NK-92 (cell line): ENCODE results near the gene ANK3.
"Not testable (repeated sequence)": the region's sequence is repeated elsewhere in the genome, so short reads cannot be mapped to it uniquely, and the experiment has no call there.

Experiments used
- DNase-seq: peaks from one replicate; lab custom pipeline; 2025; ENCODE audit not compliant: unreplicated experiment; lab: John Stamatoyannopoulos, UW

The ANK3 gene

DNA sequence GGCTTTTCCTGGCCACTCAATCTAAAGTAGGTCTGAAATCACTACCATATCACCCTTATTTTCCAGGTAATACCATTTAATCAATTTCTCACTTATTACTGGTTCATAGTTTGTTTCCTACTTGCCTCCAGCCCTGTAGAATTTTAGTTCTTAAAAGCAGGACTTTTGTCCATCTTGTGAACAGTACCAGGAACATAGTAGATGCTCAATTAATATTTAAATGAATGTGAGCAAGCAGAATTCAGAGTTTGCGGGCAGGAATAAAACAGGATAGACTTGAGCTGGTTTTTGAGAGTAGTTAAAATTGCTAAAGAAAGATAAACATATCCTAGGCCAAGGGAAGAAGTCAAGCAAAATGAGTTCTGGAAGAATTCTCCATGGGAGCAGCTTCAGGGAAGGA lies 77.9 kb downstream of the ANK3 start:
- DNase-seq, result no peak

DNA sequence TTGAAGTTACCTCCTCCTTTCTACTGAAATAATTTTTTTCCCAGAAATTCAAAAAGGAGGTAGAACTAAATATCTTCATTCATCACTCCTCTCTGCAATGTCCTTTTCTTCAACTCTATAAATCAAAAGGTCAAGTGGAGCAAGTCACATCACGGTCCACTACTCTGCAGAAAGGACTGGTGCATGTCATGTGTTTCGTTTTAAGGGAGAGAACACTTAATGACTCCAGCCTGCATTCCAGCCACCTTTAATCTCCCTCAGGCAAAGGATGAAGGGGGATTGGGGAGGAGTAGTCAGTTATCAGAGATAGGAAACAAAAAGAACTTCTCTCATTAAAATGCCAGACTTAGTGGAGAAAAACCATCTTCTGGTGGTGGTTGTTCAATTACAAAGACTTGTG lies 78.9 kb downstream of the ANK3 start:
- DNase-seq, result no peak

DNA sequence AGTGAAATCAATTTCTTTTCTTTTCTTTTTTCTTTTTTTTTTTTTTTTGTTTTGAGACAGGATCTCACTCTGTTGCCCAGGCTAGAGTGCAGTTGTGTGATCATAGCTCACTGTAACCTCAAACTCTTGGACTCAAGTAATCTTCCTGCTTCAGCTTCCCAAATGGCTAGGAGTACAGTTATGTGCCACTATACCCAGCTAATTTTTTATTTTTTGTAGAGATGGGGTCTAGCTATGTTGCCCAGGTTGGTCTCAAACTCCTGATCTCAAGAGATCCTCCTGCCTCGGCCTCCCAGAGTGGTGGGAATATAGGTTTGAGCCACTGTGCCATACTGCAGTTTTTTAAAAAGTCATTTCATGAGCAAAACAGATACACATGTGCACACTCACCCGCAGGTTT lies 79.8 kb downstream of the ANK3 start:
- DNase-seq, result no peak

DNA sequence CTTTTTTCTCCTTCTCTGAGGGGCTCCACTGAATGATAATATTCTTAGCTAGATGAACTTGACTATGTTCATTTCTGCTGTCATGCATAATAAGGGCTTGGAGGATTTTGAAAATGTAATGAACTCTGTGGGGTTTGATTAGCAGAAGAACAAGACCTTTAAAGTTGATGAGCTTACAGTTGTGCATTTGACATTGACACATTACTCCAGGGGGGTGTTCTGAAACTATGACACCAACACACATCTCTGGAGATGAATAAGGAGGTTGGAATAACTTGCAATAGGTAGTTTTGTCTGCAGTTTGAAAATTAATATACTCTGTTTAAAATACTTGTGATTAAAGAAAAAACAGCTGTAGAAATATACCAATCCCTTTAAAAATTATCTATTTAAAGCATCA lies 80.3 kb downstream of the ANK3 start:
- no peak for DNase-seq

DNA sequence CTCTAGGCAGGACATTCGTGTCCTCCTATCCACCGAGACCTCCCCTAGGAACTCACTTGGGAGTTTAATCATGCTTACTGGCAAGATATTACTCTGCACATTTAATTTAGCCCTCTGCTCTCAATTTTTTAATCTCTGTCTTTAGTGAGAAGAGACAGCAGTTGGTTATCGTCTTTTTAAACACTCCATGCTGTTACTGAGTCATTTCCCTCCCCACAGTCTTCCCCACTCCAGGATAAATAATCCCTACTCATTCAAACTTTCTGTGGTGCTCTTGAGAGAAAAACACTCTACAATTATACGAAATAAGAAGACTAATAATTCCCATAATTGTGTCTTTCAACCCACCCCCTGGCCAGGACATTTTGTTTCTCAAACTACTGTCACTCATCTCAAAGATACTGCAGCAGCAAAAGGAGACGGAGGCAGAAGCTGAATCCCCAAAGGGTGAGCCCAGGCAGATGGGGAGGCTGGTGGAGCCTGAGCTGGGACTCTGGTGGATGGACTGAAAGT lies 84.2 kb downstream of the ANK3 start:
- DNase-seq, result no peak

DNA sequence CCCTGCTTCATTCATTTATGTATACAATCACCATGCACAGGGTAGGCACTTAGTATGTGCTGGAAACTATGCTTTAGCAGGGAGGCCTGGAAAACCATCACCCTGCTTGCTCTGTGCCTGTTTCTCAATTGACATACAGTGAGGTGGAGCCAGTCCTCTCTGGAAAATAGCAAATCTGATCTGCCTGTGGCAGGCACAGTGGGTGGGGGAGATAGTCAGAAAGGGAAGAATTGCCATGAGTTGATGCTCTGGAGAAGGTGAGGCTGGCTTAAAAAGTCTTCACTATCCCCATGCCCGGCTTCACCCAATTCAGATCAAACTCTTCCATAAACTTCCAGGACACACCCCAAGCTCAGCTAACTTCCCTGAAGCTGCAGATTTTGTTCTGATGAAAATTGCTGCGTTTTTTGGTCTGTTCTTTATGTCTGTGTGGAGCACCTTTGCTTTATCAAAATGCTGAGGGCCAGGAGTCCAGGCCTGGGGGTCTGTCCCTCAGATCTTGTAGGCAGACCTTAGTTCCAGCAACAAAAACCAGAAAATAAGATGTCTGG lies 84.8 kb downstream of the ANK3 start:
- no peak for DNase-seq

DNA sequence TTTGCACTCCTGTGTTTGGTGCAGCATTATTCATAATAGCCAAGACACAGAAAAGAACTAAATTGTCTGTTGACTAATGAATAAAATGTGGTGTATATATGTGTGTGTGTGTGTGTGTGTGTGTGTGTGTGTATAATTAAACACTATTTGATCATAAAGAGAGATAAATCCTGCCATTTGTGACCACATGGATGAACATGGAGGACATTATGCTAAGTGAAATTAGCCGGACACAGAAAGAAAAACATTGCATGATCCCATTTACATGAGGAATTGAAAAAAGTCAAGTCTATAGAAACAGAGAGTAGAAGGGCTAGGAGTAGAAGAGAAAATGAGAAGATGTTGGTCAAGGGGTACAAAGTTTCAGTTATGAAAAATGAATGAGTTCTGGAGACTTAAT lies 85.9 kb downstream of the ANK3 start:
- no peak for DNase-seq

DNA sequence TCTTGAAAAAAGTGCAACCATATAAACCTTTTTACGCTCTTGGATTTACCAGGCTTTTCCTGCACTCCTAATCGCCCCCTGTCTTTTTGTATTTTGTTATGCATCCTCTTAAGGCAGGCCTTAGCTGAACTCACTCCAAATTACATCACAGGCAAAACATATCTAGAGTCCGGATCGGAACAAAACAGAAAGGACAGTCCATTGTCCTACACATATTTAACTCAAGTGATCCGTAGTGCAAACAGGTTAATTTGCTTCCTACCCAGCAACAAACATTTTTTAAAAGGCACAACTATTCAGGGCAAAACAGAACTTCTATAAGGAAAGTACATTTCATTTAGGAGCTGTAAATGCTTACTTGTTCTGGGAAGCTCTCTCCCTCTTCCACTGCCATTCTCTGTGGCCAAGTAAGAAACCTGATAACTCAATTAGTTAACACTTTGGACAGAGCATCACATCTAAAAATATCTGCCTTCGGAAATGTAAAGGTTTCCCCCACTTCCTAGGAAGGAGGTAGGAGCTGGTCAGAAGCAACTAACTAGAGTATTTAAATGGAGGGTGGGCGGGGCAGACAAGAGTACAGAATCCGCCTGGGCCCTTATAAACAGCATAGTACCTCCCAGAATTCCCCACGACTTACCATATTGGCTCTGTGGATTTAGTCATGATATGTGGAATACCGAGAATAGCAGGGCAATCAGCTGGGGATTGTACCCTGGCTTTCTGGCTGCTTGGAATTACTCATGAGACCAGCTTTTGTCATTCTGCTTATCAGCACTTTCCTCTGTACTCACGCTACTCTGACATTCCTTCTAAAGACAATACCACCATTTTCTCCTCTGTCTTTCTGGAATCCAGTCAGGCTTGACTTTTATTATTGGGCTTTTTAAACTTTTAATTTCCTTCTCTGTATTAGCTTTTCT lies 89.5 kb downstream of the ANK3 start:
- DNase-seq, result no peak

DNA sequence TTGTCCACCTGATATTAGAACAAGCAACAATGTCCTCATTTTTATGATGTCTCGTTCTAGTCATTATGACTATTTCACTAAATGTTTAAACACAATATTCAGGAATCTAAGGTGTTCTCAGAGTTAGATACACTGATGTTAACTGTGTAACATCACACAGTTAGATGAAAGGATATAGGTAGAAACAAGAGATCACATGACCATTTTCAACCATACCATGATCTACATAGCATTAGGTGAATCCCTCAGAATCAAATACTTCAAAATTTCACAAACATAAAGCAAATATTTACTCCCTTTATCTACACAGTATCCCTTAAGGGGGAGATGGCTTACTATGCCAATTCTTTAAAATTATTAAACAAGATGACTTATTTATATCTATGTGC lies 90.3 kb downstream of the ANK3 start:
- DNase-seq, result no peak

DNA sequence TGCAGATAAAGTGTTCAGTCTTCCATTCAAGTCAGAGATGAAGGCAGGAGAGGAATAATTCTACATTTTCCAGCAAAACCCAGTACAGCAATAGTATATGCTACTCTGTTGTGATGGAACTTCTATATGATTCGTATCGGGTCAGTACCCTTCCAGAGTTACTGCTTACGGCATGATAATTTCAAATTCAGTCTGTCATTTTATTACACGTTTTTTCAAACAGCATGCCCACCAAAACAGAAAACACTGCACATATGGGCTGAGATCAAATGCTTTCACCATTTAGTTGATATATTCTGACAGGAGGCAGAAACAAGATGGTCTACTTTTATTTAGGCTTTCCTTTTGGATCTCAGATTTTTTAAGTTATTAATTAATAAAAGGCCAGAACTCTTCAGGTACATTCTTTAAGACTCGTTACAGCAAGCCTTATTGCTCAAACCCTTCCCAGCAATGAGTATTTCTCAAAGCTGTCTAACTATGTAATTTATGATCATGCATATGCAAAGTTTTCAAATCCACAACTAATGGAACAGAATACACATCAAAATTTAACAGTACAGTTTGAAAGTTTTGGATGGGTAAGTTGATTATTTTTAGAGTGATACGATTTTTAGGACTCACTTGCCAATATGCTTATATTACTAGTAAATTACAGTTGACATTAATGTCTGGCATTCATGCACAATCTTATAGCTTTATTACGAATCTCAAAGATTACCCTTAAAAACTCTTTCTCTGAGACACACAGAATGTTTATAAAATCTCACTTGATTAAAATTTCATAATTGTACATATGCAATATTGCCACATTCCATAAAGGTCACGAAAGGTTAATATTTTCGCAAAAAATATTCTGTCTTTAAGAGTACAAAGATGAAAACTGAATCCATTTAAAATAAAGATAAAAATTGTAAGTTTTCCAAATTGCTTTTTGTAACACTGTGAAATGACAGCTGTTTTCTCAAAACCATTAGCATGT lies 91.0 kb downstream of the ANK3 start:
- DNase-seq, result no peak

DNA sequence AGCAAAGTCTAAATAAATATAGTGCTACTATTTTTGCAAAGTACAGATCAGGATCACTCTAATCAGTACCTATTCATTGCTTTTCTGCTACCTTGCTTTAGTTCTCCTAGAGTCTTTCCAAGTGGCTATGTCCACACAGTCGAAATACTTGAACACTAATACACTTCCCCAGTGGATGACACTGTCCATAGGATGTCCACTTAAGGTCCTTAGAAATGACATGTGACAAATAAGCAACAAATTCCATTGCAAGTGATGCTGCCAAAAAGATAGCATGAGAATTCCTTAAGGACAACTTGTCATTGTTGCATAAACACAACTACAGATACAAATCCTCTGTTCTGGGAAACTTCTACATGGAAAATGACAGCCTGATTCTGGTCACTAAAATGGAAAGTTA lies 93.6 kb downstream of the ANK3 start:
- DNase-seq, result no peak

DNA sequence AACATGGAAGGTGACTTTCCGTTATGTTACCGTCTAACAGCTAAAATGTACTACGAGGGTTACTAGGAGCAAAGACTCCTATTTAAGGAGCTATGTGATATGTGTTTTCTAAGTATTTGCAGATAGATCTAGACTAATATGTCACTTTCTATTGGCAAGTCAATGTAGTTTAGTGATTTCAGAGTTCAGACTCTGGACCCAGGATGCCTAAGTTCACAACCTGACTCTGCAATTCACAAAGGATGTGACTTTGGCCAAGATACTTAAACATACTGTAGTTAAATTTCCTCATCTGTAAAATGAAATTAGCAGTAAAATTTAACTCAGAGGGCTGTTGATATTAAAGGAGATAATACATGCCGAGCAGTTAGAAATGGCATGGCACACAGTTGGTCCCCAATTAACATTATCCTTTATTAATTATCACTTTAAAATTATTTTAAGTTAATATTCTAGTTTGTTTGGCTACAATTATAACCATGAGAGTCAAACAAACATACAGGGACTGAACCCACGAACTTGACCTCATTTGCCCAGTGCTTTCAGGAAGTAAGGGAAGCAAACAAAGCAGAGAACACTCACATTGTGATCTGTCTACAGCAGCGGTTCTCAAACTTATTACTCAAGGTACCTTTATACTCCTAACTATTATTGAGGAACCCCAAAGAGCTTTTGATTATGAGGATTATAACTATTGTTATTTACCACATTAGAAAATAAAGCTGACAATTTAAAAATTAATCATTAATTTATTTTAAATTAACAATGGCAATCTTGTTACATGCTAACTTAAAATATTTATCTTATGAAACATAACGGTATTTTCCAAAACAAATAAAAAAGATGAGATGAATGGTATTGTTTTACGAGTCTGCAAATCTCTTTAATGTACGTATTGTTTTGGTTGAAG lies 94.4 kb downstream of the ANK3 start:
- no peak for DNase-seq

DNA sequence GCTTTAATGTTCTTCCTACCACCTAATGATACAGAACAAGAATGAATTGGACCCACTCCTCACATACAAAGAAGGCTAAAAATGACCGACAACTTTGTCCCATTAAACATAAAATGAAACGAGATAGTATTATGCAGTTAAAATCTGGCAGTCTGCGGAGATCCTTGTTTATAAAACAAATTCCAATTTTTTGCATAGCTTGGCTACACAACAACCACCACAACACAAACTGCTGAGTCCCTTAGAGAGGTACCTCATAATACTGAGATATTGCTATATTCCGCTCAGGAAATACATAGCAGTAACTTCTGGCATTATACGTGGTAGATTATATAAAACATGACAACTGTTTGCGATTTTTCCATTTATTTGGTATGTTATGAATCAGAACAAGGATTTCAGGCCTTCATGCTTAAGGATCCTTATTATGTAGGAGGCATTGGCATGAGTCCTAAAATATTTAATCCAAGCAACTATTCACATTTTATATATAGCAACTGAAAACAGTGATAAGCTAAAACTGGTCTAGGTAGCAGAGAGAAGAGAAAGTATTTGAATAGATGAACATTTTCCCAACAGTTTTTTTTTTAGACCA lies 96.0 kb downstream of the ANK3 start:
- DNase-seq, result no peak

DNA sequence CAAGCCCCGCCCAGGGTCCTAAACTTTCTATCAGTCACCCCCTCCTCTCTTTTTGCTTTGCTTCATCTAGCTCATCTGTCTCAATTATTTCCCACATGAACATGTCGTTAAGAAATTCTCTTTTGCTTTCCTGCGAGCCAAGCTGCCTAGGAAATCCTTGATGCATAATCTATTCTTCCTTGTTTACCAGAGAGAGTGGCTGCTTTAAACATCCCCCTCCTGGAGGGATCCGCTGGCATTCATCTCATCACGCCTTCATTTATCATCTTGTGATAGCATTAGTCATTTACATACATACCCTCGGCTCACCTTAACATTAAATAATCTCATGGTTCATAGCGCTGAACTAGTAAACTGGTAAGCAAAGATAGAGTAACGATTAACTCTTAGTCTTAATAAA lies 96.7 kb downstream of the ANK3 start:
- DNase-seq, result no peak

DNA sequence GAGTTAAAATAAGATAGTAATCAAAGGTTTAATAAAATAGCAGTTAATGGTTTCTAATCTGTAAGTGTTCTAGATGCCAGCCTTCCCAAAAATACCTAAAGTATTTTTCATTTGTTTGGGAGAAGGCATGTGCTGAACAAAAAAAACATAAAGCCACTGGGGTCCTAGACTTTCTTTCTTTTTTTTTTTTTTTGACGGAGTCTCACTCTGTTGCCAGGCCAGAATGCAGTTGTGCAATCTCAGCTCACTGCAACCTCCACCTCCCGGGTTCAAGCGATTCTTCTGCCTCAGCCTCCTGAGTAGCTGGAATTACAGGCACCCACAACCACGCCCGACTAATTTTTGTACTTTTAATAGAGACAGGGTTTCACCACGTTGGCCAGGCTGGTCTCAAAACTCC lies 97.1 kb downstream of the ANK3 start:
- not testable (repeated sequence) for DNase-seq

DNA sequence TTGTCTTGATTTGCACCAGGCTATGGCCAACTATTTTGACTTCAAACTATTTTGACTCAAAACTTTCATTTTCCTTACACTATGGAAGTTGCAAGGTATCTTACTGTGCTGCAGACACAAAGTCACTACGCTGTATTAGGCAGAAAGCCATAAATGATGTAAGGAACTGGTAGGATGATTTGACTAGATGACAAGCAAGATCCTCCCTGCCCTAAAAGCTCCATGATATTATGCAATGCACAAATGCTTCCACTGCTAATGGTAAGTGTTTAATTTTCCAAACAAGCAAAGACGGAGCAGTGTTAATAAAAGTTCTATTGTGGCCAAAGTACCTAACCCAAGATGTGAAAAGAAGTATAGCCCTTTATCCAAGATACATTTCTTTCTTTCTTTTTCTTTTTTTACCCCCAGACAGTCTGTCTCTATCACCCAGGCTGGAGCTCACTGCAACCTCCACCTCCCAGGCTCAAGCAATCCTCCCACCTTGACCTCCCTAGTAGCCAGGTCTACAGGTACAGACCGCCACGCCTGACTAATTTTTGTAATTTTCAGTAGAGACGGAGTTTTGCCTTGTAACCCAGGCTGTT lies 98.2 kb downstream of the ANK3 start:
- no peak for DNase-seq

DNA sequence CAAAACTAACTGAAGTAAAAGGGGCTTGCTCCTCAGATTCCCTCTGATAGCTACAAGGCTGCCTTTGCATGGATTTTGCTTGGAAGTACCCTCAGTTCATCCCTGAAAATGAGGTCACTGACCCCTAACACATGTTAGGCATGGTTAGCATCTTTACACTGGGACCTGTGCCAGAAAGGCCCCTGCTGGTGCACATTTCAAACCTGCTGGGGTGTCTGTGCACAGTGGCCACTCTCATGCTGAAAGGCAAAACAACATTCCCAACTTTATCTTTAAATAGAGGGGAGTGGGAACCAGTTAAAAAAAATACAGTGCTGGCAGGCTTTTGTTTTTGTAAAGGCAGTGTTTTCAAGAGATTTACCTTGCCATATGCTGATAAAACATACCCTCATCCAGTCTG lies 99.1 kb downstream of the ANK3 start:
- DNase-seq, result no peak

DNA sequence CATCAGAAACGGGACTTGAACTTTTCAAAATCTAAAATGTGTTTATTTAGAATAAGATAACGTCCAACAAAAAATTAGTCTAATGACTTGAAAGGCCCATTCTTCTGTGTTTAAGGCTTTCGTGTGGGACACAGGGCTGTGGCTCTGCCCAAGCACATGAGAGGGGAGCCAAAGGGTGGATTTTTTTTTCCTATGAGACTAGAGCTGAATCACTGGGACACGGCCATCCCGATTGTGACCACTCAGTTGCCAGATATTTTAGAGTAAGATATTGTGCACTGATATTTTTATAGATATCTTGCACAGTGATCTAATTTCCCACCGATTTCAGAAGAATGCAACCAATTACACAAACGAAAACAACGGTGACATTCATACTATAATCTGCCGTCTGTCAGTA lies 99.9 kb downstream of the ANK3 start:
- DNase-seq, result no peak

DNA sequence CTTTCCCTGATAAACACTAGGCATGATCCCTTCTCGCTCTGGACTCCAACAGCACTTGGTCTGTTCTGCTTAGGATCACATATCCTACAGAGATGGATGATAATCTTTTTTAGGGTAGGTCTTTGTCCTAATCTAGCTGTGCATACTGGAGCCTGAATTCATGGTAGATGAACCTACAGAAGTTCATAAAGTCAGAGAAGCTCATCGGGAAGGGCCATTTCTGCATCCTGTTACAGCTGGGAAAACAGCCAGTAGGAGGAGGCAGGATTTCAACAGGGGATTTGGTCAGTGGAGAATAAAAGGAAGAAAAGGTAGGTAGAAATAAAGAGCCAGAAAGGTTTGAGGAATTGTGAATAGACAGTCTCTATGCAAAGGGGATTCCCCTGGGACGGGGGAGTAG lies 101.4 kb downstream of the ANK3 start:
- no peak for DNase-seq

DNA sequence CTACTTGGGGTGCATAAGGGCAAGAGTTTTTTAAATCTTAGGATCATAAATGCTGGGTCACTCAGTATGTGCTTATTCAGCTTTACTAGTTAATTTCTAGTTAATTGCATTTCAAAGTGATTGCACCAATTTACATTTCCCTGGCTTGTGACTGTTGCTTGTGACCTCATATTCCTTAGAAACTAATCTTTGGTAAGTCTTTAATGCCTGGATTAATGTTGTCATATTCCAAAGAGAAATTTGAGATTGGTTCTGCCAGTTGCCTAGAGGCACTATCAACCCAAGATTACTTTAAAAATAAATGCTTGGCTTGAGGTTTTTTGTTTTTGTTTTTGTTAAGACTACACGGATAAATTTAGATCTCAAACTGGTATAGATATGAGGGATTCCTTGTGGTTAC lies 103.1 kb downstream of the ANK3 start:
- DNase-seq, result no peak
